Measurements from ENCODE around the gene IFNLR1.
A peak's percentile ranks its signal among the peaks of the same experiment; 100 is the strongest.

Gene IFNLR1

DNA sequence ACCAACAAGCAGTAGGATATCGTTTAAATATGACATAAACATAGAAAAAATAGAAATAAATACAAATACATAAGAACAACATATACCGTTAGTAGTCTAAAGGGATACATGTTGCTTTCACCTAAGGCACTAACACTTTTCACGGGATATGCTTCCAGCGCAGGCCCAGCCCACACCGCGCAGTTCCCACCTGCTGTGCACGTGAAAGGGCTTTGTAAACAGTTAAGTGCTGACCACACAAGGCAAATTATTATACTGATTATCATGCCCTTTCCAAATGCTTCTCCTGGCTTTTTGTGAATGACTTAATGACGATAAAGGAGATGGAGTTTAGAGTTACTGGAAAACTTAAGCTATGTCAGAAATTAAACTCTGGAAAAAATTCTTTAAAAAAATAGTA lies 32.9 kb downstream of the IFNLR1 start:
- H3K27me3 Mint-ChIP-seq: peaks cover 36% of the 10 kb centered on the region
- H3K36me3 Mint-ChIP-seq (ENCODE audit: low read depth): peaks cover 2% of the 10 kb centered on the region
- no peak overlapping the region for H3K4me3 Mint-ChIP-seq
- H3K4me1 Mint-ChIP-seq: peaks cover 19% of the 10 kb centered on the region
- H3K27ac Mint-ChIP-seq: no peak overlapping the region
- DNase-seq (no peak), ATAC-seq (no peak)
- H3K9me3 Mint-ChIP-seq: no peaks in the 10 kb centered on the region

DNA sequence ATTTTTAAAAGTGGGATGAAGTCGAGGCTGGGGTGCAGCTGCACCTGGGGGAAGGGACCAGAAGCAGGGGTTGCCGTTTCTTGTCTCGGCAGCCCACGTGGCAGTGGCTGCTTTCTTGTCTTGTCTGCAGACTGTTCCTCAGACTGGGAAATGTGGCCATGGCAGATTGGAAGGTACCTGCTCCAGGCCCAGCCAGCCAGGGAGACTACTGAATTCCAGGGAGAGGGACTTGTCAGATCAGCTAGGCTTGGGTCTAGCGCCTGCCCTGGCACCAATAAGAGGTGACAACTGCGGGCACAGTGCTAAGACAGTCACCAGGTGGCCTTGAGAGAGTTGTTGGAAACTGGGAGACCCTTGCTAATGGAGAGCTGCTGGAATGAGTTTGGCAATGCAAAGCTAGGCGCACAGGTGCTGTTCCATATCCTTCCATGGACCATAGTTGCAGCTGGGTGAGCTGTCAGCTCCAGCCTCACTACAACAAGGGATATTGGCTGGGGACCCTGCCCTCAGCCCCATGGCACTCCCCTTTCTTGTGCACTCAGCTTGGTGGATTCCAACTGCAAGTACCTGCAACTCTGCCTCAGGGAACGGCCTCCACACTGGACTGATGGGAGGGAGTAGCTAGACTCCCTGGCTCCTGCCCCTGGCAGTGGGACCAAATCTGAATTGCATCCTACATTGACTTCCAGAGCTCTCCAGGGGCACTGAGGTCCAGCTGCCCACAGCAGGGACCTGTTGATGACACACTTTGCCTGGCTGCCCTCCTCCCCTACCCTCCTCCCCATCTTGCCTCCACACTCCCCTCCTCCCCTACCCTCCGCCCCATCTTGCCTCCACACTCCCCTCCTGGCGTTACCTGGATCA lies 34.2 kb downstream of the IFNLR1 start:
- H3K36me3 Mint-ChIP-seq (ENCODE audit: low read depth): peaks cover 2% of the 10 kb centered on the region
- H3K4me3 Mint-ChIP-seq: no peak overlapping the region
- ATAC-seq: no peak
- DNase-seq: no peak
- no peaks in the 10 kb centered on the region for H3K9me3 Mint-ChIP-seq
- peaks cover 40% of the 10 kb centered on the region for H3K27me3 Mint-ChIP-seq
- H3K4me1 Mint-ChIP-seq: peaks cover 19% of the 10 kb centered on the region
- H3K27ac Mint-ChIP-seq: no peak overlapping the region

- Mint-ChIP-seq H3K27ac (no peak overlapping the region), H3K4me3 (peak overlapping the region; percentile 56), H3K4me1 (peaks cover 19% of the 10 kb centered on the region), H3K27me3 (peaks cover 42% of the 10 kb centered on the region), H3K9me3 (no peaks in the 10 kb centered on the region), H3K36me3 (ENCODE audit: low read depth) (no peaks in the 10 kb centered on the region)
- DNase-seq (no peak), ATAC-seq (no peak)
Measured at GRCh38 chr1:24151175-24151533, 35.9 kb downstream of the IFNLR1 start.

GRCh38 chr1:24150234-24151174 lies 36.6 kb downstream of the IFNLR1 start:
- no peaks in the 10 kb centered on the region for H3K9me3 Mint-ChIP-seq
- peaks cover 43% of the 10 kb centered on the region for H3K27me3 Mint-ChIP-seq
- peaks cover 19% of the 10 kb centered on the region for H3K4me1 Mint-ChIP-seq
- ATAC-seq (peak; percentile 88), DNase-seq (peak; percentile 94)
- no peaks in the 10 kb centered on the region for H3K36me3 Mint-ChIP-seq (ENCODE audit: low read depth)
- H3K27ac Mint-ChIP-seq: no peak overlapping the region
- H3K4me3 Mint-ChIP-seq: peak overlapping the region; percentile 56

DNA sequence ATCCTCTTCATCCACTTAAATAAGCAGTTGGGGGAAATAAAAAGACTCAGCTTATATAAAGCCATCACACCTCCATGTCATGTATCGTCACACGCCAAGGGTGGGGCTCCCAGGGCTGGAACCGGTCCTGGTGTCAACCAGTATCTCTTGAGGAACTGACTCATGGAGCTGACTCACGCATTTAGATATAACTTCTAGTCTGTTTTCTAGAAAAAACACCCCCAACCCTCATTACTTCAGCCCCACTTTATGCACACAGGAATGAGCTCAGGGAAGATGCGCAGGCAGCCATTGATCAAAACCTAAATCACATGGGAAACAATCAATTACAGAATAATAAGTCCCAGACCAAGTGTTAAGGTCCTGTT lies 37.2 kb downstream of the IFNLR1 start:
- DNase-seq (peak; percentile 49), ATAC-seq (peak; percentile 87)
- Mint-ChIP-seq H3K4me3 (no peak overlapping the region), H3K36me3 (ENCODE audit: low read depth) (no peaks in the 10 kb centered on the region), H3K27ac (no peak overlapping the region), H3K27me3 (peaks cover 43% of the 10 kb centered on the region), H3K4me1 (peaks cover 19% of the 10 kb centered on the region), H3K9me3 (no peaks in the 10 kb centered on the region)

DNA sequence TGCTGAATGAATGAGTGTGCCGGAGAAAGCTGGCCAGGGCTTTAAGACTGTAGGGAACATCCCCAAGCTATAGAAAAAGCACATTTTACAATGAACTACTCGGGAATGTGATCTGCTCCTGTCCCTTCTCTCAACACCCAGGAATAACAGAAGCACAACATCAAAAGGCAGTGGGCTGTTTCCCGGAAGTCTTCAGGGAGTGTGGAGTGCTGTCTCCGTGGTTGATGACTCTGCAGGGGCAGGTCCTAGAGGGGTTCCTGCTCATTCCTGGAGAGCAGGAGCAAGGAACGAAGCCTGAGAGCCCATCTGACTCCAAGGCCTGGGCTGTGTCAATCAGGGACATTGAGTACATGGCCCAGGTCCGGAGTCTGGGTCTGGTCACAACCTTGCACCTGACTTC lies 39.3 kb downstream of the IFNLR1 start:
- no peak for DNase-seq
- no peak for ATAC-seq
- H3K27ac Mint-ChIP-seq: no peak overlapping the region
- H3K36me3 Mint-ChIP-seq (ENCODE audit: low read depth): no peaks in the 10 kb centered on the region
- peaks cover 19% of the 10 kb centered on the region for H3K4me1 Mint-ChIP-seq
- no peak overlapping the region for H3K4me3 Mint-ChIP-seq
- H3K27me3 Mint-ChIP-seq: peaks cover 38% of the 10 kb centered on the region
- no peaks in the 10 kb centered on the region for H3K9me3 Mint-ChIP-seq

- Mint-ChIP-seq H3K27ac (no peak overlapping the region), H3K4me3 (no peak overlapping the region), H3K9me3 (no peaks in the 10 kb centered on the region), H3K4me1 (peaks cover 19% of the 10 kb centered on the region), H3K36me3 (ENCODE audit: low read depth) (no peaks in the 10 kb centered on the region), H3K27me3 (peaks cover 35% of the 10 kb centered on the region)
- DNase-seq (no peak), ATAC-seq (no peak)
Measured at GRCh38 chr1:24147194-24147593, 39.9 kb downstream of the IFNLR1 start.

- Mint-ChIP-seq H3K4me1 (no peaks in the 10 kb centered on the region), H3K36me3 (ENCODE audit: low read depth) (no peaks in the 10 kb centered on the region), H3K4me3 (no peak within 1 kb of the TSS), H3K27me3 (peaks cover 6% of the 10 kb centered on the region), H3K9me3 (no peaks in the 10 kb centered on the region), H3K27ac (no peak within 1 kb of the TSS)
- no peak for ATAC-seq
- DNase-seq: no peak
Measured at GRCh38 chr1:24142546-24143534, 44.2 kb downstream of the IFNLR1 start, which contains the start of gene IL22RA1. TSS of gene IL22RA1 (minus strand) at chr1:24143140. CDS start at chr1:24143082, 58 bp downstream.

- Mint-ChIP-seq H3K4me1 (no peaks in the 10 kb centered on the region), H3K4me3 (no peak overlapping the region), H3K9me3 (no peaks in the 10 kb centered on the region), H3K36me3 (ENCODE audit: low read depth) (no peaks in the 10 kb centered on the region), H3K27me3 (peaks cover 6% of the 10 kb centered on the region), H3K27ac (no peak overlapping the region)
- DNase-seq: no peak
- no peak for ATAC-seq
Measured at GRCh38 chr1:24141311-24141997, 45.6 kb downstream of the IFNLR1 start.

DNA sequence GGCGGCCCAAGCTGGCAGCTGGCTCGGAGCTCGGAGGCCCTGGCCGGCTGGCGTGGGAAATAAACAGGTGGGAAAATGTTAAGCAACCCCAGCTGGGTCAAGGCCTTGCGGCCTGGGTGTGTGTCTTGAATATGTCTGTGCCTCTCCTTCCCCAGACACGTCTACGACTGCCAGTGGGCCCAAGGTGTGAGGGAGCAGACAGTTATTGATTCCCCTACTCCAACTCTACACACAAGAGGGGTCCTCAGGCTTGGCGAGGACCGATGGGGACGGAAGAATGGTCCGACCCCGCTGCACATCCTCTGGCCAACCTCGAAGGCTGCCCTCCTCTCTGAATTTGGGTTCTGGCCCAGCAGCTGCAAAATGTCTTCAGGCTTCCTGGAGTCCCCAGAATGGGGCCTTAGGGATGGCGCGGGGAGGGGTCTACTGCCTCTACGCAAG lies 46.3 kb downstream of the IFNLR1 start:
- H3K4me1 Mint-ChIP-seq: no peaks in the 10 kb centered on the region
- peaks cover 4% of the 10 kb centered on the region for H3K27me3 Mint-ChIP-seq
- no peaks in the 10 kb centered on the region for H3K36me3 Mint-ChIP-seq (ENCODE audit: low read depth)
- no peak overlapping the region for H3K27ac Mint-ChIP-seq
- H3K4me3 Mint-ChIP-seq: no peak overlapping the region
- no peak for ATAC-seq
- no peaks in the 10 kb centered on the region for H3K9me3 Mint-ChIP-seq
- no peak for DNase-seq

DNA sequence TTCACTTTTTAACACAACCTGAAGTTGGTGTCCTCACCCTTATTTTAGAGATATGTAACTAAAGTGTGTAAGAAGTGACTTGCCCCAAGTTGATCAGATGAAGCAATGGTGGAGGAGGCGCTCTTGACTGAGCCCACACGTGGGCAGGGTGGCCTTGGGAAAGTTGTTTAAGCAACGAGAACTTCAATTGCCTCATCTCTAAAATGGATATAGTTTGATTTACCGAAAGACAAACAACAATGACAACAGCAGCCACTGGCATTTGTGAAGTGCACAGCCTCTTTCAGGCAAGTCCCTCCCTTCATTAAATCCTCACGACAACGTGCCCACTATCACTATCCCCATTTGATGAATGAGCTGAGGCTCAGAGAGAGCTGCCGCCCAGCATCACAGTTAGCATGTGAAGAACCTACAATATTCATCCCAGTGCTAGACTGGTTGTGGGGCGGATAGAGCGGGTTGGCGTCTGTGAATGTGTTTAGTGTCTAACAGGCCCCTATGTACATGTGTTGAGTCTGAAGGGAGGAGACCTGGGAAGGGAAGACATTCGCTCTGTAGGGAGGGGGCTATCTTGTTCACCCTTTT lies 47.2 kb downstream of the IFNLR1 start:
- peaks cover 4% of the 10 kb centered on the region for H3K9me3 Mint-ChIP-seq
- H3K36me3 Mint-ChIP-seq (ENCODE audit: low read depth): no peaks in the 10 kb centered on the region
- no peak for DNase-seq
- no peak for ATAC-seq
- no peaks in the 10 kb centered on the region for H3K4me1 Mint-ChIP-seq
- H3K4me3 Mint-ChIP-seq: no peak overlapping the region
- peaks cover 4% of the 10 kb centered on the region for H3K27me3 Mint-ChIP-seq
- no peak overlapping the region for H3K27ac Mint-ChIP-seq

- H3K9me3 Mint-ChIP-seq: peaks cover 6% of the 10 kb centered on the region
- no peaks in the 10 kb centered on the region for H3K36me3 Mint-ChIP-seq (ENCODE audit: low read depth)
- peaks cover 6% of the 10 kb centered on the region for H3K27me3 Mint-ChIP-seq
- no peak for DNase-seq
- no peak overlapping the region for H3K27ac Mint-ChIP-seq
- H3K4me3 Mint-ChIP-seq: no peak overlapping the region
- H3K4me1 Mint-ChIP-seq: no peaks in the 10 kb centered on the region
- no peak for ATAC-seq
Measured at GRCh38 chr1:24139222-24139489, 47.9 kb downstream of the IFNLR1 start.

DNA sequence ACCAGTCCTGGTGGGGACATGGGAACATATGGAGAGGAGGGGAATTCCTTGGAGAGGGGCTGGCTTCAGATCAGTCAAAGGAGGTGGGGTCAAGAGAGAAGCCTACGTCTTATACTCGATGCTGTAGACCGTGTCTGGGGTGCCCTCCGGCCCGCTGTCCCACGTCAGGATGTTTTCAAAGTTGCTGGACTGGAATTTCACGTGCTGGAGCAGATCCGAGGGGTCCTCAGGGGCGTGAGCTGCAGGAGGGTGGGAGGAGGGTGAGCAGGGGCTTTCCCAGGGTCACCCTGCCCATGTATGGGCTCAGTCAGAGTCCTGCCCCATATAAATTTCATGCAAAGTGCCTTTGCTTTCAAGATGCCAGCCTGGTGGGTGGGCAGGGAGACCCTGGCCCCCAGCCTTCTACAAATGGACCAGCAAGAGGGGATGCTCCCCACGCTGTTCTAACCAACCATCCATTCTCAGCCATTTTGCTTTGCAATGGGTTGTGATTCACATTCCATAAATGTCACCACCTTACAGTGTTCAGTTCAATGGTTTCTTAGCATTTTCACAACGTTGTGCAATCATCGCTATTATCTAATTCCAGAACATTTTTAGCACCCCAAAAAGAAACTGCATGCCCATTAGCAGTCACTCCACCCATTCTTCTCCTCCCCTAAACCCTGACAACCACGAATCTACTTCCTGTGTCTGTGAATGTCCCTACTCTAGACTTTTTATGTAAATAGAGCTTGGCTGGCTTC lies 48.4 kb downstream of the IFNLR1 start:
- Mint-ChIP-seq H3K4me3 (no peak overlapping the region), H3K27me3 (peaks cover 7% of the 10 kb centered on the region), H3K36me3 (ENCODE audit: low read depth) (no peaks in the 10 kb centered on the region), H3K4me1 (no peaks in the 10 kb centered on the region), H3K27ac (no peak overlapping the region), H3K9me3 (peaks cover 6% of the 10 kb centered on the region)
- ATAC-seq: no peak
- no peak for DNase-seq
